ENCODE measurements around the gene BOLA3.
"Not testable (repeated sequence)": the region's sequence is repeated elsewhere in the genome, so short reads cannot be mapped to it uniquely, and the experiment has no call there.

Gene BOLA3

DNA sequence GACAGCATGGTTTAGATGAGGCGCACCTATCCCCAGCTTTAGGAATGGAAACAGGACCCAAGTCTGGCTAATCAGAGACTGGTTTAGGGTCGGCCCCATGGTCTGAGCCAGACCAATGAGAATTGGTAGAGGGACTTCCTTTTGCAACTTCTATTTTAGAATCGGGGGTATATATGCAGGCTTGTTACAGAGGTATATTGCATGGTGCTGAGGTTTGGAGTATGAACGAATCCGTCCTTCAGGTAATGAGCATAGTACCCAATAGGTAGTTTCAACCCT, 1.5 kb upstream of the BOLA3 start:
- DNase-seq (ENCODE audit: low read depth in 2 of 2), result no peak

DNA sequence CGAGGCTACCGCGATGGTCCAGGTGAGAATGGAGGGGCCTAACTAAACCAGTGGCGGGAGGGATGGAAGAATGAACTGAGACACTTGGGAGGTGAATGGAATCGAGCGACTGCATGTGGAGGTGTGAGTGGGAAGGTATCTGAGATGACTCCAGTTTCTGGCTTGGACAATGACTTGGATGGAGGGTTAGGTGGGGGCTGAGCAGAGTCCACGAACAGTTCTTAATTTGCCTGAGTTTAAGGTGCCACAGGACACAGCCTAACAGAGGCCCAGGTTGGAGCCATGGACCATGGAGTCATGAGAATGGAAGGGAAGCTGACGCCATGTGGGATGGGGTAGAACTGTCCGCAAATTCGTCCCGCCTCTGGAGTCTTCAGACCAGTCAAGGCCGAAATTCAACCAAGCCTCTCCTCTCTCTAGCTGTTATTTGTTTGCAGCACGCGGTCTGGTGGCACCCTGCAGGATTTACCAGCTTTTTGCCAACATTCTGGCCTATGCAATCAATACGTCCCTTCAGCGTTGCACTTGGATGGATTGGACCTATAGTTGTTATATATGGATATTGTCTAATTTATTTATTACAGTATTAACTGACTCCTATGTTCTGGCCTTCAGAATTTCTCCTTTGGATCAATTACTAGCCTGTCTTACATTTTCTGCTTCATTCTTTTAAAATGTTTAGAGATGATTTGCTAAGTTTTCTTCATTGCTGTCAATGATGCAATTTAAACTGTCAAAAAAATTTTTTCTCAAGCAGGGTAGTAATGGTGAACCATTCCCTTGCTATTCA, 940 bp upstream of the BOLA3 start:
- DNase-seq (ENCODE audit: low read depth in 2 of 2), result no peak

DNA sequence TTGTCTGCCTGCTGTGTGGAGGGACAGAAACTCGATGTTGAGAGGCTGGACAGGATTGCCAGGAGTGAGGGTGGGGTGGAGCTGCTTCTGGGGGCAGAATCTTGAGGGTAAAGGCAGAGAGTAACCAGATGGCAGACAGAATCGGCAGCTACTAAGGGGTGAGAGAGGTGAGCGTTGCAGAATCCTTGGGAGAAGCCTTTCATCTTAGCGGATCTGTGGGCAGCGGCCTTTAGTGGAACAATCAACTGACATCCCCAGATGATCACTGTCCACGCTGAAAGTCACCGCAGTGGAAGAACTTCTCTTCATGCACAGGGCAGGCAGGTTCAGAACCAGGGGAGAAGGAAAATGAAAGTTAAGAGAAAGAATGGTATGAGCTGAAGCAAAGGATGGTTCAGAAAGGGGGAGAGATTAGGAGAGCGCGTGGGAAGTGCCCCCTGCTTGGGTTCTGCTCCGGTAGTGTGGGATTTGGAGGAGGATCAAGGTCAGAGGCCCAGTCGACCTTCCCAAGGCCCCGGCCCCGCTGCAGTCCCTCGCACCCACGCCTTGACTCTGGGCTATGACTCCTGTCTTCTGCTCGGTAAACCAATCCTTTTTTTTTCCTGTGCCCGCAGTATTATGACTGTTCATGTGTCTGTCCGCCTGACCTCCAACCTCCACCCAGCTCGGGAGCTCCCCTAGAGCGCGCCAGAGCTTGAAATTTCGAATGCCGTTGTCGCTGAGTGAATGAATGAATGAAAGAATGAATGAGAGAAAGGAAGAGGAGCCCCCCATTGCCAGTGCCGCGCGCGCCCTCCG, 584 bp downstream of the BOLA3 start:
- peak in 1 of 2 donors; percentile 11 for DNase-seq (ENCODE audit: low read depth in 2 of 2)

DNA sequence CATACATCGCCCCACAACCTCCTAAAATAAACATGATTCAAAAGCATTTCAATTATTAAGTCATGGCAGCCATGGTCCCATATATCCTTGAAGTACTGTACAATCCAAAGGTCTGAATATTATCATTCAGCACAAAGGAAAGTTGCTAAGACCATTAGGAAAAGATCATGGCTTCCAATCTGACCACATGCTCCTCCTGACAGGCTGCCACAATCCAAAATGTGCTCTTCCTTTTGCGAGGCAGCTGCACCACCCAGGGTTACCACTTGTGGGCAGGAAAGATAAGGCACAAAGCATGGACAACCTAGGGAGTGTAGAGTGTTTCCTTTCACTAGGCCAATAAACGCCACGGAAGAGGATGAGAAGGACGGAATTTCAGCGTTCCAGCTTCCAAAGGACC, 5.4 kb downstream of the BOLA3 start:
- no peak for DNase-seq (ENCODE audit: low read depth in 2 of 2)

DNA sequence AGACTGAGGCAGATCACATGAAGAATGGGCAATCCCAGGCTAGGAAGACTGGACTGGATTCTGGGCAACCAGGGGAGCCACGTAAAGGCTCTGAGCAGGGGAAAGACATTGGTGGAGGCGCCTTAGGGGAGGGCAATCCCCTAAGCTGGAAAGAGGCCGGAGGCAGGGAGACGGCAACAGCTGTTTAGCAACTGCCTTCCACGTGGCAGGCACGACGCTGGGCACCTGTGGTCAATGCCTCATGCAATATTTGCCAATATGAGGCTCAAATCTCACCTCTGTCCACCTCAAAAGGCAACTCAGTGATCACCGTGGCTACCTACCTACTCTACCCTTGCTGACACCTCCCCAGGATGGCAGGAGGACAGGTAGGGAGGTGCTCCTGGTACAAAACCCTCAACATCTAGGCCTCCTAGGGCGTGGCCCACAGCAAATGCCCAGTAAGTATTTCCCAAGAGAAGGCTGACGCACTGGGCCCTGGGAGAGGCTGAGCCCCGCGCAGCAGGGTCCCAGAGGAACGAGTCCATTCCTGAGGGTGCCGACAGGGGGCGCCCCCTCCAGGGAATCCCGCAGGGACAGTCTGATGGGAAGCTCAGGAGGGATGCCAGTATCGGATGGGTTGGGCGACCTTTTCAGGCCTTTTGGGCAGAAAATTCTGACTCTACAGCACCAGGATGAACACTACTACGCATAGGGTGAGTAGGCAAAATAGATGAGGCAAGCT, 8.9 kb downstream of the BOLA3 start:
- no peak for DNase-seq (ENCODE audit: low read depth in 2 of 2)

DNA sequence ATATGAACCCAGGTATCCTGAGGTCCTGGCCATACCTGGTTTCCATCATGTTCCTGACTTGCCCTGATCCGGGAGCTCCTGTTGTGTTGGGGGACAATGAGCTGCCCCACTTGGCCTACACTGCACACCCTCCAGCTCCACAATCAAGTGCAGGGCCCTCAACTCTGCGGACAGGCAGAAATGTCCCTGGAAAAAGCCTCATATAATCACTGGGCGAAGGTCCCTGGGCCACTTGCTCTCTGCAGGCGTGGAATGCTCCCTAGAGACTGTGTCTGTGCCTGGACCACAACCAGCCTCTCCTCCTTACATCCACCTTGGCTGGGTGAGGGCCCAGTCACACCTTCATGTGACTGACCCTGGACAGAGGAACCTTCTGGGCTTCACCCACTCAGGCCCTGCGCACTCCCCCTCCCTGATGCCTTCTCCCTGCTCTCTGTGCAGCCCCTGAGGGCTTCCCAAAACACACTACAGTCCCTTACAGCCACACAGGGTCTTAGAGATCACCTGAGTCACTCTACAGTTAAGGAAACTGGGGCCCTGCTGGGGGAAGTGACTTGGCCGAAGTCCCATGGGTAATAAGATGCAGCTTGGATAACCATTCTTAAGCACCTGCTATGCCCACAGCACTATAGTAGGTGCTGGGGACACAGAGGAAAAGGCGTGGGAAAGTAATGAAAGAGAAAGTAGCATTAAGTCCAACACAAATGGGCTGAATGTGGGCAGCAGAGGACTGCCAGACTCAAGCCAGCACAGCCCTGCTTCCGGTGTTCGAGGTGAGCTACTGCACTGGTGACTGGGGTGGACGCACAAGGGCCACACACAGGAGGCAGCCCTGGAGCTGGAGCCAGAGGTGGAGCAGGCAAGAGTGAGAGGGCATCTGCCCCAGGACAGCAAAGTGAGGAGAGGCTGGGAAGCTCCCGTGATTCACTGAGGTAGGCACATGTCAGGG, 9.8 kb downstream of the BOLA3 start:
- DNase-seq (ENCODE audit: low read depth in 2 of 2), result no peak

DNA sequence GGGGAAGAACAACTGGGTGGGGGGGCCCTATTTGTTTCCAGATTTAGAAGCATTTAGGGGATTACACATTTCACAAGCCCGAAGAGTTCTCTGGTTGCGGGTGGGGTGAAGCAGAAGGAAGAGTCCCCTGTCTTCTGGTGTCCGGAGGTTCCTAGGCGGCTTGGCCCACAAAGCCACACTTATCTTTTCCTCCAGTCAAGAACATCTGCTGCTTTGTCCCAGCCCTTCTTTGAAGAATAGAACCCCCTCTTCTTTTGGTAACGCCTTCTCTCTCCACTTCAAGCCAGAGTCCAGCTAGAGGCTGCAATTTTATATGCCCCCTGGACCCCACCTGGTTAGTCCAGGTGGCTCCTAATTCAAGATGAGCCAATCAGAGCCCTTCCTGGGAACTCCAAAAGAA, 15.8 kb downstream of the BOLA3 start:
- DNase-seq (ENCODE audit: low read depth in 2 of 2), result no peak

DNA sequence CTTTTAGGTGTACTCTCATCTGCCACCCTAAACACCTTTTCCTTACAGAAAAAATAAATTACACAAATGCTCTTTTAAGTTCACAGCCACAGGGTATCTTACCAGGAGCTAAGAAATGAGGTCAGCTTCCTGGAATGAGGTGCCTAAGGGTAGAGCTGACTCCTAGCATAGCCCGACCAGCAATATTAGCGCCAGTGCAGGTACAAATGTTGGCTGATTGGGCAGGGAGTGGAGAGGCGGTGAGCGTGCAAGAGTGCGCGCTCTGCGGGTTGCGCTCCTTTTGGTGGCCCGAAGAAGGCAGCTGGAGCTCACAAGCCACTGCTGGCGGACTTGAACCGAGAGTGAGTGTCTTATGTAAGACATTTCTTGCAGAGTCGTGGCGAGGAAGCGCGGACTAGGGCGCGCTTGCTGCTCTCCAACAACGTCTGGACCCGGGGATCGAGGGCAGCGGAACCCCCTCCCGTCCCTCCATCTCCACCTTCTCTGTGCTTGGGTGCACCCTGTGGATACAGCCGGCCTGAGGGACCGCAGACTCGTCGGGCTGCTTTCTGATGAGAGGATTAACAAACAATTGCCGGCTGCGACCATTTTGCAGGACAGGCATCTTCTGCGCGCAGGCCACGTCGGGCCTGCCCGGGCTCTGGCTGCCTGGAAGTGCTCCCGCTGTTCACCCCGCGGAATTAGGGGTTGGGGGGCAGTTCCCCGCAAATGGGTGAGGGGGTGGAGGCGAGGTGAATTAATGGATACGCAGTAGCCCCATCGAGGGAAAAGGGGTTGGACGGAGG, 17.3 kb downstream of the BOLA3 start:
- DNase-seq (ENCODE audit: low read depth in 2 of 2), result no peak

DNA sequence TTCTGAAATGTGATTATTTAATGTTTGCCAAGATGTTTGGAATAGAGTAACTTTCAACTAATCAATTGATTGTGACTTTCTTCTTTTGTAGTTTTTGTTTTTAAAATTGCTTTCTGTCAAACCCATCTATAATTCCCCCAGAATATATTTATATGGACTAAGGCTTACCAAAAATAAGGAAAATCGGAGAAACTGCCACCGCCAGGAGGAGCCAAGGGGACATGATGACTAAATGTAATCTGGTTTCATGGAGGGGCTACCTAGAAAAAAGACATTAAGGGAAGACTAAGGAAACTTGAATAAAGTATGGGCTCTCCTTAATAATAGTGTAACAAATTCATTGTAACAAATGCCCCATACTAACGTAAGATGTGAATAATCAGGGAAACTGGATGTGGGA, 19.5 kb downstream of the BOLA3 start:
- DNase-seq (ENCODE audit: low read depth in 2 of 2), result no peak

DNA sequence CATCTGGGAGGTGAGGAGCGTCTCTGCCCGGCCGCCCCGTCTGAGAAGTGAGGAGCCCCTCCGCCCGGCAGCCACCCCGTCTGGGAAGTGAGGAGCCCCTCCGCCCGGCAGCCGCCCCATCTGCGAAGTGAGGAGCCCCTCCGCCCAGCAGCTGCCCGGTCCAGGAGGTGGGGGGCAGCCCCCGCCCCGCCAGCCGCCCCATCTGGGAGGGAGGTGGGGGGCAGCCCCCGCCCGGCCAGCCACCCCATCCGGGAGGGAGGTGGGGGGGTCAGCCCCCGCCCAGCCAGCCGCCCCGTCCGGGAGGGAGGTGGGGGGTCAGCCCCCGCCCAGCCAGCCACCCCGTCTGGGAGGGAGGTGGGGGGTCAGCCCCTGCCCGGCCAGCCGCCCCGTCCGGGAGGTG, 23.8 kb downstream of the BOLA3 start:
- not testable (repeated sequence) for DNase-seq (ENCODE audit: low read depth in 2 of 2)

DNA sequence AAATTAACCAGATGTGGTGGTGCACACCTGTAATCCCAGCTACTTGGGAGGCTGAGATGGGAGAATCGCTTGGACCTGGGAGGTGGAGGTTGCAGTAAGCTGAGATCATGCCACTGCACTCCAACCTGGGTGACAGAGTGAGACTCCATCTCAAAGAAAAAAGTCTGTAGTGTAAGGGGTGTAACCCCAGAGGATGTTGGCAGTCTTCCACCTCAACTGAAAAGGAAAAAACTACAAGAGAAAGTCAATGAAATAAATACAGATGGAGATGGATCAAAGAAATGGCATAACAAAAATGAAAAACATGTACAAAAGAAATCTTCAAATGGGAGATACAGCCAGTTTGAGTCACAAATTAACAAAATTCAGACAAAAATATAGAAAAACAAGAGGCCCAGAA, 25.9 kb downstream of the BOLA3 start:
- not testable (repeated sequence) for DNase-seq (ENCODE audit: low read depth in 2 of 2)

DNA sequence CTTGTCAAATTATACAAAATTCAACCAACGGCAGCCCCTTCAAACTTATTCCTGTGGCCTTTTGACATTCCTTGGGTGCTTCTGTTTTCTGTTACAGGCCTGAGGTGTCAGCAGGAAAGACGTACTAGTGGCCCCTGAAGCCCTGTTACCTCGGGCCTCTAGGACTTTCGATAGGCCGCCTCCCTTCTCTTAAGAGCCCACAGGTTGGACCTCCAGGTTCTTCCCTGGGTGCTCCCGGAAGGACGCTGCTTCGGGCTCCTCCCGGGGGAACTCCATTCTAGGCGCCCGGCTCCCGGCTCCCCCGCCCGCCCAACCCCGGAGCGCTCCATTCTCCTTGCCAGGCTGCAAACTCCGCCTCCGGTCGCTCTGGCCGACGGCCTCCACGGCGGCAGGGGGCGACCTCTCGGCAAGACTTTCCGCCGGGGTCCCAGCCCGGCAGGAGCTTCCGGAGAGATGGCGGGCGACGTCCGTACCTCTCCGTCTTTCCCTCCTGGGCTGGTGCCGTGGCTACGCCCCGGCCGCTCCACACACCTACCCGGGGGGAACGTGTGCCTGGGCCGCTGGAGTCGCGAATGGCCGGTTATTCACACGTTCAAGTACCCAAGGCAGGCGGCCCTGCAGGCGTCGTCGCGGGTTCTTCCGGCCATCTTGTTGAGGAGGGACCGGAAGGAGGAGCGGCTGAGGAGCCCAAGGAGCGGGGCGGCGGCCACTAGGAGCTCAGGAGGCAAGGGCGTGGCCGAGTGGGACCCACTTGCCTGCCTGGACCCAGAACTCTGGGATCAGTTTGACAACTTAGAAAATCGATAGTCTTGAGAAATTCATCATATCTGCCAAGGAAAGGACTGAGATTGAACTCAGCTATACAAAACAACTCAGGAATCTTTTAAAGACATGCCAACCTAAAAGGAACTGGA, 27.5 kb downstream of the BOLA3 start:
- DNase-seq (ENCODE audit: low read depth in 2 of 2), result peak; percentile 63 to 67

DNA sequence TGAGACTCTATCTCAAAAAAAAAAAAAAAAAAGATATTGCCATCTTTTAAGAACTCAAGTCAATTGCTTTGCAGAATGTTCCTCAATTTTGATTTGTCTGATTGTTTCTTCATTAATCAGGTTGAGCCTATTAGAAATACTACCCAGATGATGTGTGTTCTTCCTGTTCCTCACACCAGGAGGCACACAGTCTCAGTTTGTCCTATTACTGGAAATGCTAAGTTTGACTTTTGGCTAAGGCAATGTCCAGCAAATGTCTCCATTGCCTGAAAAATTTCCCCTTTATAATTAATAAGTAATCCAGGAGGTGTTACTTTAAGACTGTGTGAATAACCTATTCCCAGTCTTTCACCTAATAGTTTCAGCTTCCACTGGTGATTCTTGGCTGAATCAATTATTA, 28.4 kb downstream of the BOLA3 start:
- DNase-seq (ENCODE audit: low read depth in 2 of 2), result no peak

DNA sequence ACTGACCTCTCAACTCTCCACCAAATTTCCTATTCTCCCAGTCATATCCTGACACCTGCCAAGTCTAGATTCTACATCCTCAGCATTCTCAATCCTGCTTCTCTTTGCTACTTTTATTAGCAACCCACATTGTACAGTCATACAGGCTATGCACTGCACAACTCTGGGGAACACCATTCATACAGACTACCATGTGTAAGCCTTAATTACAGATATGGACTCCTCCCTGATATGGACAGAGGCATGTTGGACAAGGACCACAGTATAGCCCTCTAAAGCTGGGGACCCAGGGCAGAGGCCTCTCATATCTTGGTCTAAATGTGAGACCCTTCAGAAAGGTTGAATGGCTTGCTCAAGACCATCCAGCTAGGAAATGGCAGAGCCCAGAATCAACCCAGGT, 36.3 kb downstream of the BOLA3 start:
- DNase-seq (ENCODE audit: low read depth in 2 of 2), result no peak

DNA sequence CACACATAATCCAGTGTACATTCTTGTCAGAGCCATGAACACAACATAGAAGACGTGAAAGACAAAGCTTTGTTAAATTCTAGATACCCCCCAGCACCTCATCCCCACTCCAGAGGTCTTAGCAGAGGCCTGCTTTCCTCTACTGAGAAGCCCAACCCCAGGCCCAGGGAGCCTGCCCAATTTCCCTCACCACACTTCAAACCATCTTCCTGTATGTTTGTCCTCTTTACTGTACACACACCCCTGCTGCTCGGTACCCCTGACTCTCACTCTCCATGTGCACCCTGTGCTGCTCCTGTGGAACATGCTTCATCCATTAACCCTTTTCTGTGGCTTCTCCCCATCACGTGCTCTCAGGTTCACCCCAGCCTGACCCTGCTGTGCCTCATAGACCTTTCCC, 37.2 kb downstream of the BOLA3 start:
- no peak for DNase-seq (ENCODE audit: low read depth in 2 of 2)

DNA sequence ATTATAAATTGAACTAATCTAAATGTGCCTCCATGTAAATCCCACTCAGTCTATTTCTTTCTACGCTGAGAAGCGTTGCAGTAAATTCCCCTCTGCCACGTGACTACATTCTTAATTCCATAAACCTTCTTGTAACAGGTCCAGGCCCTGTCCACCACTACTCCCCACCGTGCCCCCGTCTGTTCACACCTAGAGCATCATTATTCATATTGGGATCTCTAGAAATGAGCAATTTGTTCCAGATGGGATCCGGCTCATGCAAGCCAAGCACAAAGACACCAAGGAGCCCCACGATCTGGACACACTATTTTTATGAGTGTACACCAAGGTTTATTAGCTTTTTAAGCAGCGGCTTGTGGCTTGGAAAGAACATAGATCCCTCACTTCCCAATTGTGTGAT, 38.2 kb downstream of the BOLA3 start:
- no peak for DNase-seq (ENCODE audit: low read depth in 2 of 2)

DNA sequence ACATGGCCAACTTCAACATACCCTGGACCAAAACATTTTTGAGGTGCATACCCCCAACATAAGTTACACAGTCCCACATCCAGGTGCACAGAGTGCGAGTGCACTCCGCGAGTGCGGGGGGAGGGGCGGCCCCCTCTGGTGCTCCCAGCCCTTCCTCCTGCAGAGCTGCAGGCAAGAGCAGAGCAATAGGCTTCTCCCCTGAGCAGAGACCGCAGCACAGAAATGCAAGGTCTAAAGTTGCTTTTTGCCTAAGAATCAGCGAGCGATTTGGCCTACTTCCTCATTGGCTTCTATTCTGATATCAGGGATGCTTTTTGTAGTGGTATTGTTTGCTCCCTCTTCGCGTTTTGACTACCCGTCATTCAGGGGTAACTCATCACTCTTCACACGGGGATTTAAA, 40.6 kb downstream of the BOLA3 start:
- DNase-seq (ENCODE audit: low read depth in 2 of 2), result no peak

DNA sequence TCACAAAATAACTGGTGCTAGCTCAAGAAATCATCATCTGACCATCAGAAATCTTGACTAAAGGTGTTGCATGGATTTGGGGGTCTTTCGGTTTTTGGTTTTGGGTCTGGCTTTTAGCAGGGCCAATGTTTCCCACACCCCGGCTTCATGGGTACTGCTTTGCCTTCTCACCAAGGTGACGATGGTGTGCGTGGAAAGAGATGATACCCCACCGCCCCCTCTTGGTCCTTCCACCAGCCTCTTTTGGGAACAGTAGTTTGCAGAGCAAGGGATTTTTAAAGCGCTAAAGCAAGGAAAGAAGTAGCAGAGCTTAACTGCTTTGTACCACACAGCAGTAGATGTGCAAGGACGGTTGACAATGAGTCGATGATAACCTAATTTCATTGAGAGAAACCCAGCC, 42.3 kb downstream of the BOLA3 start:
- DNase-seq (ENCODE audit: low read depth in 2 of 2), result no peak

DNA sequence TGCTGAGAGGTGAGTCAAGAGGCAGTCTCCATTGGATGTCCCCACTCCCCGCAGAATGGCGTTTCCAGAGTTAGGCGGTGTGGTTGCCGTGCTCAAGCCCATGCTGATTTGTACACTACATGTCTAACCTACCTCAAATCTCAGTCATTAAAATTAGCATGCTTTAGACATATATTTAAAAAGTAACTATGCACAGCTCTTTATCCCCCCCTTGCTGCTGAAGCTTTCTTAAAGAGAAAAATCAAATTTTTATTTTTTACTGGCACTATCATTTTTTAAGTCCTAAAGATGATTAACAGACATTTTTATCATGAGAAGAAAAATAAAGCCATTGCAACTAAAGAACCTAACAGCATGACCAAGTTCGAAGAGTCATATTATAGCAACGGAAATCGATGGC, 42.9 kb downstream of the BOLA3 start:
- DNase-seq (ENCODE audit: low read depth in 2 of 2), result no peak

DNA sequence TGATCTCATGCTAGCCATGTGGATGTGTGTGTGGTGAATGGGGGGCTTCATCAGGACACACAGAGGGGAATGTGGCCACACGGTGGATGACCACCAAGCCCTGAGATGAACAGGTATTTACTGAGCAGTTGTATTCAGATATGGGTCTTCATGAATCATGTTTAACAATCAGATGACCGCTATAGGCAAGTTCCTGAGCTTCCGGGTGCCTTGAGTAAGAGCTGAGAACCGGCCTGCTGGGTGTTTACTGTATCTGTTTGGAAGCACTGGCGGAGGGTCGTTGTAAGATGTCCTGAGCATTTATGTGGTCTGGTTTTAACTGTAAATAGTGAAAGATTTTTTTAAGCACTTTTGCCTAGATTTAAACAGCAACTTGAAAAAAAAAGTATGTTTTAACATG, 43.9 kb downstream of the BOLA3 start:
- DNase-seq (ENCODE audit: low read depth in 2 of 2), result no peak
